HG02798 (cell line): ENCODE measurements around the gene CAPG.
"Not testable (repeated sequence)": the region's sequence is repeated elsewhere in the genome, so short reads cannot be mapped to it uniquely, and the experiment has no call there.

Source experiments
- ATAC-seq: cut with Tn5 transposase; IDR thresholded peaks from one replicate; pipeline ENCODE4 v1.9.1; 2021; ENCODE audit warnings: mild to moderate bottlenecking; ENCODE audit not compliant: unreplicated experiment, poor library complexity

Gene CAPG

DNA sequence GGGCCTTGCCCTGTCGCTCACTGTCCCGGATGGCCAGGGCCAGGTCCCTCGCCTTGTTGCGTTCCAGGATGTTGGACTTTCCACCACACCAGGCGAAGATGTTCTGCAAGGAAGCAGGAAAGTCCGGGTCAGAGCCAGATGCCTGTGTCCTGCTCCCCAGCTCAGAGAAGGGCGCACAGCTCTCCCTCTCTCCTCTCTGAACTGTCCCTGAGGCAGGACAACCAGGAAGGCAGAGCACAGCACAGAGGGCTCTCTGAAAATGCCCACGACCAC is 11.0 kb downstream of the CAPG start:
- ATAC-seq: no peak

DNA sequence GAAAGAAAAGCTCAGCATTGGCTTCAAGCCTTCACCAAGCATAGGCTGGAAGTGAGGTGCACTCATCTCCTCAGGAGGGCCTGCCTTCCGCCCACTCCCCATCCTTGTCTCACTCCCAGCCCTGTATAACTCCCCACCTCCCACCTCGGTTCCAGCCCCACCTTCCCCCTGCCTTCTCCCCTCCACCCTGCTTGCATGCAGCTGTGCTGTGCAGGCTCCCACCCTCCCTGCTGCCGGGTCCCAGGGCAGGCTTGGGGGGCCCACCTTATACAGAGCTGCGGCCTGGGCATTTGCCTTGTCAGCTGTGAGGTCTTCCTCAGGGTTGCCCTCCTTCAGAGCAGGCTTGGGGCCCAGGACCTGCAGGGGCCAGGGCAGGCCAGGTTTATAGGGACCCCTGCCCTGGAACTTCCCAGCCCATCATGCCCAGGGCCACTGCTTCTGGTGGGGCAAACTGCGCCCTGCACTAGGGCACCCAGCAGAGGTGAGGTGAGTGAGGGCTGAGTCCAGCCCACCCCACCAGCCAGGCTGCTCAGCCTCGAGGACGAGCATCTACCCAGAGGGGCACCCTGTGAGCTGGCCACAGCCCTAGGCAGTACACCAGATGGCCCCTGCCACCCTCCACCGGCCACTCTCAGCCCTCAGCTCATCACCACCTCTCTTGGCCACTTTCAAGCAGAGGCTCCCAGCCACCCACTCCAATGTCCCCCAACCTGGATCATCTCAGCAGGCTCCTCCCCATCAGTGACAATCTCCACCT is 11.6 kb downstream of the CAPG start:
- no peak for ATAC-seq

DNA sequence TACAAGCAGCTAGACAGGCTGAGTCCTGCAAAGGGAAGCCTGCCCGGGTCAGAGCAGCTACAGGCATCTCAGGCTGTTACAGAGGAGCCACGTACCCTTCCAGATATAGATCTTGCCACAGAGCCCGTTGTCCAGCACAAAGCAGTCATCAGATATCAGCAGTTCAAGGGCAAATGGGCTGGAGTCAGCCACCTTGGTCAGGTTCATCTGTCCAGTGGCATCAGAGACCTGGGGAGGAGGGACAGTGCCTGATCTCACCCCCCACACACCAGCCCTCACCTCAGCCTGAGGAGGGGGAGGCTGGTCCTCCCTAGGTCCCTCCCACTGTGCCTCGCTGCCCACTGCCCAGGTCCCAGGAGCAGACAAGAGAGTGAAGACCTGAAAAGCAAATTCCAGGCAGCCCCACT is 12.2 kb downstream of the CAPG start:
- ATAC-seq: no peak

DNA sequence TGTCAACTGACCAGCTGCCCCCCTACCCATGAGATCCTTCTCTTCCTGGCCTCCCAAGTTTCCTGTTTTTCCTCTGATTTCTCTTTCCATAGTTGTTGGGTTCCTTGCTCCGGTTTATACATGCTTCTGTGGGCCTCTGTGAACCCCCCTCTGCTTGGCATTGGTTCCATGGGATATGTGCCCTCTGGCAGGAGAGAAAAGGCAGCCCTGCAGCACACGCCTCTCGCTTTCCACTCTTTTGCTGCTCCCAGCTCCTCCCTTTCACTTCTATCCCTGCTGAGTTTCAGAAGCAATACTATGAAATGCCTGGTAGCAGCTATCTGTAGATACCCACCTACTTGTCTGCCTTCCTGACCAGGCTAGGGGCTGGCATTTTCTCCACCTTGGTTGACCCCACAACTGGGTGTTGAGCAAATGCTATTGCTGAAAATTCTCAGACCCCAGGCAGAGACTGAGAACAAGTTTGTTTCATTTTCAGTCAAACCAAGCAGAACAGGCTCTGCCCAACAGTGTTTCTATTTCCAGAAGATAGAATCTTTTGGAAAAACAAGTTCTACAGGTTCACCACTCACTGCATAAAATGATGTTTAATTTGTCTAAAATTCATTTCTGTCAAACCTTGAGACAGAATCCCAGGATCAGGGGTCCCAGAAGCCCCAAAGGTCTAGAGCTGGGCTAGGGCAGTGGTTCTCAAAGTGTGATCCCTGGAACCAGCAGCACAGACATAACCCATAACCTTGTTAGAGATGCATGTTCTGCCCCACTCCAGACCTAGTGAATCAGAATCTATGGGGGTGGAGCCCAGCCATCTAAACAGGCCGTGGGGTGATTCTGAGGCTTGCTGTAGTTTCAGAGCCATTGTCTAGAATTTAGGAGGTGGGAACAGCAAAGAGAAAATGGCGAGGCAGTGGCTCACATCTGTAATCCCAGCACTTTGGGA is 13.4 kb downstream of the CAPG start:
- no peak for ATAC-seq

DNA sequence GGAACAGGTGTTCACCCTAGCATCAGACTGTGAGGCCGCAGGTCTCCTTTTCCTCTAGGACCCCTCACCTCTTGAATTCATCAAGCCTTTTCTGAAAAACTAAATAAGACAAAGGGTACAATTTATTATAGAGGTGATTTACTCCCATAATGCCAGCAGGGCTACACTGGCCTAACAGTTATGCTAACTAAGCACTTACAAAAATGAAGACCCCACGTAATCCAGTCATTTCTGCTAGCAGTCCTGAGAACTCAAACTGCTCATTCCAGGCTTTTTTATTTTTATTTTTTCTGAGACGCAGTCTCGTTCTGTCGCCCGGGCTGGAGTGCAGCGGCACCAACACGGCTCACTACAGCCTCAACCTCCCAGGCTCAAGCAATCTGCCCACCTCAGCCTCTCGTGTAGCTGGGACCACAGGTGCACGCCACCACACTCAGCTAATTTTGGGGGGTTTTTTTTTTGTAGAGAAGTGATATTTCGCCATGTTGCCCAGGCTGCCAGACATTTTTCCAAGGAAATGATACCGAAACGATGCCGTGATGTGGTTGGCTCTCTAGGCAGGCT is 14.2 kb downstream of the CAPG start:
- no peak for ATAC-seq

DNA sequence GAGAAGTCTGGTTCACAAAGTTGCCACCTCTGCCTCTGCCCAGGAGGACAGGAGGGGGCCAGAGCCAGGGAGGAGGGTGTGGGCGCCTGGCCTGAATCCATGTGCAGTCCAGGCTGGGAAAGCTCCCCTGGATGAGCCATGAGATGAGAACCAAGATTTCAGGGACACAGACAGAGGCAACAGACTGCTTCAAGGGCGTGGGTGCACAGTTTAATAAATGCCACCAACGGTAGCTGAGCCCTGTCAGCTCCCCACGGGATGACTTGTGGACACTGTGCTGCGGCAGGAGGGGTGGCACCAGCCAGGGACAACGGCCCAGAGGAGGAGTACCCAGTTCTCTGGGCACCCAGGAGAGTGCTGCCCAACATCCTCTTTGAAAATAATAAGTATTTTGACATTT is 15.2 kb downstream of the CAPG start:
- no peak for ATAC-seq

DNA sequence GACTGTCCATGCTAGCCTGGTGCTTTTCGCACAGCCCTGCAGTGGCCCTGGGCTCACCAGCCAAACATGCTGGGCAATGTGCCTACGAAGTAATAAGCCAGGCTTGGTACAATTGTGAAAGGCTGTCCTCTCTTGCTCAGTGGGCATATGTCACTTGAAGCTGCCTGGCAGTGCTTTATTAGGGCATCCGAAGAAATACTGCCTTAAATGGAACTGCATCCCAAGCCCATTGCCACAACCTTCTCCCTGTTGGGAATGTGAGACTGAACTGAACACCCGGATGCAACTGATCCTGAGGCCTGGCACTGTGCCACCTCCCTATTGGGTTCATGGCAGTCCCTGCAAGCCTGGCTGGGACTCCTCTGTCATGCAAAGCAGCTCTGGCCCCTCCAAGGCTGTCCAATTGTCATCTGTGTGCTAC is 15.9 kb downstream of the CAPG start:
- ATAC-seq: no peak

DNA sequence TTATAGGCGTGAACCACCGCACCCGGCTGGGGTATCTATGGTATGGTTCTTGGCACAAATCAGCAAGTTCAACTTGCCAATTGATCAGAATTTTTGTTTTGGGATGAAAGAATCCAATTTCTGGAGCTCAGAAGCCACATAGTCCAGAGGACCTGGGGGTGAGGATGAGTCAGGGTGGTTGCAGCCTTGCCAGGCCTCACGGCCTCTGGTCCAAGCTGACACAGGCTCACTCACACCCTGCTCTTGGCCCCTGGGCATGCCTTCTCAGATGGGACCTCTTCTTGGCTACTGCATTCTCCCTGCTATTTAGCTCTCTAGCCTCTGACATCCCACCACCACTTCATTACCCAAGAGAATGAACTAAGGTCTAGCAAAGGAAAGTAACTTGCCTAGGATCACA is 16.3 kb downstream of the CAPG start:
- no peak for ATAC-seq

DNA sequence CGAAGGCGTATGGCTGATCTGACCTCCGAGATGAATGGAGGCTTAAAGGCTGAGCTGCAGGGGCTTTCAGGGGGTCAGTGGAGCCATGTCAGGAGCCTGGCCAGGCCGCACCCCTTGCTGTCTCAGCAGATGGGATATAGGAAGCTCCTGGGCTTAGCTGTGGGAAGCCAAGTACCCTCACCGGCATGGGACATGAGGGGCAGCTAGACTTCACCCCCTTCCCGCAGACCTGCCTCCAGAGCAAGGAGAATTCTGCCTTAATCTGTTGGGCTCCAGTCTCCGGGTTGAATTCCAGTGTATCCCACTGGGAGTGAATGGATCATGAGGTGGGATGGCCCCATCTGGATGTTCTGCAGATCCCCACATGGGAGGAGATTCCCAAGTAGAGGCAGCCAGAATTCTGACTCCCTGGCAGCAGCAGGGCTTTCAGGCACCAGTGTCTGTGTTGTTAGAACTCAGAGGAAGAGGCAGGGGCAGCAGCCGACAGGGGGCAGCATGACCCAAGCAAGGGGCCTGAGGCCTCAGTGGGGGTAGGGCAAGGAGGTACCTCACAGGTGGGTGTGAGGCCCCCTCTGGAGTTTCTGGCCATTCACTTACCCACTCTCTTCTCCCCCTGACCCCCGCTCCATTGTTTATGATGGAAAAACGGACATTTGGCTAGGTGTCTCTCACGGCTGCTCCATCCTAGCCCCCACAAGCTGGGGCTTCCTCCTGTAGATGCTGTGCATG is 19.1 kb downstream of the CAPG start:
- no peak for ATAC-seq

DNA sequence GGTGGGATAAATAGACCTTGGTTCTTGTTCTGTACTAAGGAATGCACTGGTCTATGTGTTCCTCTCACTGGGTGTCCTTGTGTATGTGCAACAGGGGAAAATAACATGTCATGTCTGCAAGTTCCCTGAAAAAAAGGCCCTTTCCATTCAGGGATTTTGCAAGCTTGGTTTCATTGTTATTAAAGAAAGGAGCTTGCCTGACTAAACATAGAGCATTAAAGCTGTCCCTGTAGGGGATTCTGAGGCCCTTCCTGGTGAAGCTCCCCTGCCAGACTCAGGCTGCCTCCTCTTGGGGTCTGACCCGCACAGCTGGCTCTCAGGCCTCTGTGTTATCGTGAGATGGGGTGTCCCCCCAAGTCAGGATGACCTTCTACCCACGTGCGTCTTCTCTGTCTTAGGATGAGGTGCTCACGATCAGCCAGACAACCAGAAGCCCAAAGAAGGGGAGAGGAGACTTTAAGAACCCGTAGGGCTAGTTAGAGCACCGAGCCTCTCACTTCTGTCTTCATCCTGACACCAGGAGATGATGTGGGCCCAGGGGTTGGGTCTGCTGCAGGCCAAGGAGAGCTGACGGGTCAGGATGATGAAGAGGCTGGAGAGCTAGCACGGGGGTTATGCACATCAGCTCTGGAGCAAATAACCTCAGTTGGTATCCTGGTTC is 21.2 kb downstream of the CAPG start:
- ATAC-seq: no peak

DNA sequence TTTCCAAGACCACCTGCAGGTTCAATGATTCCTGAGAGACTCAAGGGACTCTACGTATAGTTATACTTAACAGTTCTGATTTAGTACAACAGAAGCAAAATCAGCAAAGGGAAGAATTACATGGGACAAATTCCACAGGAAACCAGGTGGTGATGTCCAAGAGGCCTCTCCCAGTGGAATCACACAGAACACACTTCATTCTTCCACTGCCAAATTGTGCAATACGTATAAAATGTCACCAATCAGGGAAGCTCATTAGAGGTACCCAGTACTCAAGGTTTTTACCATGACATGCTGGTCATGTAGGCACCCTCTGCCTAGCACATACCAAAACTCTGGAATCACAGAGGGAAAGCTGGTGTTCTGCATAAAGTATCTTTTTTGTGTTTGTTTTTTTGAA is 22.4 kb downstream of the CAPG start:
- no peak for ATAC-seq

DNA sequence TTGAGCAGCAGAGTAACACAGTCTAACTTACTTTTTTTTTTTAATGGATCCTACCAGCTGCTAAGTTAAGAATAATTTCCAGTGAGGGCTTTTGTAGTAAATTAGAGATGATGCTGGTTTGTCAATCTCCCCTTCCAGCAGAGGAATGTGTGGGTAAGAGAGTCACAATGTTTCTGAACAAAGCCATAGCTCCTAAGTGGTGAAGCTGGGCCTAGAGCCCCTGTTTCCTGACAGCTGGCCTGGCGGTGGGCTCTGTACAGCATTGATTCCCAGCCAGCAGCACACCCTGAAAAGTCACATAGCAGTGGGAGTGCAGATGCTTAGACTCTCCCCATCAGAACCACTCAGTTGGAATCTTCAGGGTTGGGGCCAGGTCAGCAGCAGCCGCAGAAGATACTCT is 24.4 kb downstream of the CAPG start:
- no peak for ATAC-seq

DNA sequence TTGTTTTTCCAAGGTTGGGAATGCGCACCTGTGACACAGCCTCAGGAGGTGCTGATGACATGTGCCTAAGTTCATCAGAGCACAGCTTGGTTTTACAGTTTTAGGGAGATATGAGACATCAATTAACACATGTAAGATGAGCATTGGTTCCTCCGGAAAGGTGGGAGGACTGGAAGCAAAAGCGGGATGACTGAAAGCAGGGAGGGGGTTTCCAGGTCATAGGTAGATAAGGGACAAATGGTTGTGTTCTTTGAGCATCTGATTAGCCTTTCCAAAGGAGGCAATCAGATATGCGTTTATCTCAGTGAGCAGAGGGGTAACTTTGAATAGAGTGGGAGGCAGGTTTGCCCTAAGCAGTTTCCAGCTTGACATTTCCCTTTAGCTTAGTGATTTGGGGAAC is 26.3 kb downstream of the CAPG start:
- ATAC-seq: no peak

DNA sequence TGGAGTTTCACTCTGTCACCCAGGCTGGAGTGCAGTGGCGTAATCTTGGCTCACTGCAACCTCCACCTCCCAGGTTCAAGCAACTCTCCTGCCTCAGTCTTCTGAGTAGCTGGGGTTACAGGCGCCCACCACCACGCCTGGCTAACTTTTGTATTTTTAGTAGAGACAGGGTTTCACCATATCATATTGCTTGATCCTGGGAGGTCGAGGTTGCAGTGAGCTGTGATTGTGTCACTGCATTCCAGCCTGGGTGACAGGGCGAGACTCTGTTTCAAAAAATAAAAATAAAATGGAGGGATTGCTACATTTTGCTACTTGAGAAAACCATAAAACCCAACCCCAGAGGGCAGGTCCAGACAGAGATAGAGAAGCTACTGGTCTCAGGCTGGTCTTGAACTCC is 27.0 kb downstream of the CAPG start:
- ATAC-seq: not testable (repeated sequence)

DNA sequence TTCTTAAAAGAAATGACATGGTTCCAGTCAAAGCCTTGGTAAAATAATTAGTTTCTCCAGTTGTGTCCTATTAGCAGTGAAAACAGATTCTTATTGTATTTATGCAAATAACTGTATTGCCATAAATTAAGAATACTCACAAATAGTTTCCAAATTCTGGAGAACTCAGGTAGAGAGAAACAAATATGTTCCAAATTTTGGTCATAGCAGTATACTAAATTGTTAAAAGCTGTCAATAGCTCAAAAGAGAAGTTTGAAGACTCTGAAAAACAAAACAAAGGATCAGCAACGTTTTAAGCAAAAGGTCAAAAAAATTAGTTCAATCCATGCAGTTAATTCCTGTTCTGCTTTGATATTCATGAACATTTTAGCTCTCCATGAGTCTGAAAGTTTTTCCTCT is 30.1 kb downstream of the CAPG start:
- ATAC-seq: no peak

DNA sequence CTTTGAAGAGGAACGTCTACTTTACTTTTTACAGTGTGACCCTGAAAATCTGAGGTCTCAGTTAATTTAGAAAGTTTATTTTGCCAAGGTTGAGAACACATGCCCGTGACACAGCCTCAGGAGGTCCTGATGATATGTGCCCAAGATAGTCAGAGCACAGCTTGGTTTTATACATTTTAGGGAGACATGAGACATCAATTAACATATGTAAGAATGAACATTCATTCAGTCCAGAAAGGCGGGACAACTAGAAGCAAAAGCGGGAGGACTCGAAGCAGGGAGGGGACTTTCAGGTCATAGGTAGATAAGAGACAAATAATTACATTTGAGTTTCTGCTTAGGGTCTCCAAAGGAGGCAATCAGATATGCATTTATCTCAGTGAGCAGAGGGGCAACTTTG is 31.9 kb downstream of the CAPG start:
- ATAC-seq: no peak

DNA sequence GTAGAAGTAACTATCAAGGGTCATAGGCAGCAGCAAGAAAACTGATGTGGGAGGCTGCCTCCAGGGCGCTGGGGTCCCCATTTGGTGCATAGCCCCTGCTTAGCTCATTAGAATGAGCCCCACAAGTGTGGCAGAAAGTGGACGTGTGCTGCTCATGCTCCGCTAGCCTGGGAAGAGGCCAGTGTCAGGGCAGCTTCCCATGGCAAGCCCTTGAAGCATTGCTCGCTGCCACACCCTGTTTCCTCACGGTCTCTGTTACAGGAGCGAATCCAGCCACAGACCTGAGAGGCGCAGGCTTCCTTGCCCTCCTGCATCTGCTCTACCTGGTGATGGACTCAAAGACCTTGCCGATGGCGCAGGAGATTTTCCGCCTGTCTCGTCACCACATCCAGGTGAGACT is 33.1 kb downstream of the CAPG start:
- ATAC-seq: no peak

DNA sequence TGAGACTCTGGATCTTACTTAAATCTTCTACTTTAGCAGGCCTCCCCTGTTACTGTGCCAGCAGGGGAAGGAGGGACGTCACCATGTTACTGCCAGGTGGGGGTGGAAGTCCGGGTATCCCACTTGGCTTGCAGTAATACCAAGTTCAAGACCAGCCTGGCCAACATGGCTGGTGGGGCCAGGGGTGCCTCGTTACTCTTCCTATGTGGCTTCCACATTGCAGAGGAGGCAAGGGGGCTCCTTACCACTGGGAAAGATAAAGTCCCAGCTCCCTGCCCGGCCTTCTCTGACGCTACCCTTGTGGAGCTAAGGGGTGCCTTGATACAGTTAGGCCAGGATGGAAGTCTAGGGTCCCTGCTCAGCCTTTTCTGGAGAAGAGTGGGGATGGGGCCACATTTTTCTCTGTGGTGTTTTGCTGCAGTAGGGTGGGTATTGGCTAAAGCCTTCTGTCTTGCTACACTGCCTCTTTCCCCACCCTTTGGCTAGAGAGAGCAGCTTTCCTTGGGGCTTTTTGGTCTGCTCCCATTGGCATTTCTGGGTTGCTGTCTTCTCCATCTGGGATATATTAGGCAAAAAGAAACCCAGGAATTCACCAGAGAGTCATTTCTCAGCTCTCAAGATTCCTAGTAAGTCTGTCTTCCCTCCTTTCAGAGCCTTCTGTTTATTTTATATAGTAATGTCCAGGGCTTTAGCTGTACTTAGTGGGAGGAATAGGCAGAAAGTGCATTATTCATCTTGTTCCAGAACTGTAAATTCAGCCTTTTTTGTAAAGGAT is 33.7 kb downstream of the CAPG start:
- no peak for ATAC-seq

DNA sequence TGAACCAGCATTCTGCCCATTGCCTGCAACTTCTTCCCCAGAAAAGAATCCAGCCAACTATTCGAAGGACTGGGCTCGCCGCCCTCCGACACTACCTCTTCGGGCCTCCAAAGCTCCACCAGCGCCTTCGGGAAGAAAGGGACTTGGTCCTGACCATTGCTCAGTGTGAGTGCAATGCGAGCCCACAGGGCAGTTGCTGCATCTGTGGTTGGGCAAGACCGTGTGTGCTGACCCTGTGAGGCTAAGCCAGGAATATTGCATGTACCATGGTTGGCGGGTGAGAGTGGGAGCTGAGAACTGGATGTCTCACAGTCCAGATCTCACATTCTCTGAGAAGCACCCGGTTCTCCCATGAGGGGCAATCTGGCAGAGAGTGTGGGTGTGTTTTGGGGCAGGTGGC is 39.1 kb downstream of the CAPG start:
- no peak for ATAC-seq

DNA sequence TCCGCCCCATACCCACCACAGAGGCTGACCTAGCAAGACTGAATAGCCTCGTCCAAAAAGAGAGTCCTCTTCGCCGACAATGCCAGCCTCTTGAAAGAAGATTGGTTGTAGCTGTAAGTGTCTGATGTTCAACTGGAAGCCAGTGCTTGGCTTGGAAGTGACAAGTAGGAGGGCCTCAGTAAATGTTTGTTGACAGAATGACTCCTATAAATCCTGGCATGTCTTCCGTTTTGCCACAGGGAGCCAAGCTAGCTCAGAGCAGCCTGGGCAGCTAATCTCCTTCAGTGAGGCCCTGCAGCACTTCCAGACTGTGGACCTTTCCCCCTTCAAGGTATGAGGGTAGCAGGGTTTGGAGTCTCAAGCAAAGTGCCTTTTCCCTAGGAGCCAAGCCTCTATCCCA is 40.7 kb downstream of the CAPG start:
- no peak for ATAC-seq
